Stimulated activated naive CD8-positive, alpha-beta T cell treated with anti-CD3 and anti-CD28 coated beads, Interleukin-15, amount 100 ng/mL, for 72 hours (primary cell): ENCODE results near the gene STIP1.

Source experiments
- ATAC-seq: fragments of 150-1000 bp; cut with Tn5 transposase; 2 replicates; pipeline ENCODE4 v1.10.0; 2021; ENCODE audit warnings: mild to moderate bottlenecking, moderate library complexity
- DNase-seq, 2 donors: peaks; one replicate each; pipeline ENCODE4 v3.0.0; 2021 to 2022
- H3K27ac Mint-ChIP-seq, 2 donors: one replicate each; pipeline ENCODE4 v1.8.0; 2022; ENCODE audit warnings: mild to moderate bottlenecking in 2 of 2, mixed read lengths in 2 of 2, moderate library complexity in 2 of 2
- H3K27me3 Mint-ChIP-seq: one replicate; pipeline ENCODE4 v1.8.0; 2022; ENCODE audit warnings: mixed read lengths
- H3K4me1 Mint-ChIP-seq: one replicate; pipeline ENCODE4 v1.8.0; 2022; ENCODE audit warnings: mild to moderate bottlenecking, mixed read lengths
- H3K4me3 Mint-ChIP-seq, 2 donors: one replicate each; pipeline ENCODE4 v1.8.0; 2022; ENCODE audit warnings: mild to moderate bottlenecking in 2 of 2, mixed read lengths in 2 of 2, moderate library complexity in 1 of 2
- H3K9me3 Mint-ChIP-seq, 2 donors: one replicate each; pipeline ENCODE4 v1.8.0; 2022; ENCODE audit warnings: mixed read lengths in 2 of 2

Gene STIP1

DNA sequence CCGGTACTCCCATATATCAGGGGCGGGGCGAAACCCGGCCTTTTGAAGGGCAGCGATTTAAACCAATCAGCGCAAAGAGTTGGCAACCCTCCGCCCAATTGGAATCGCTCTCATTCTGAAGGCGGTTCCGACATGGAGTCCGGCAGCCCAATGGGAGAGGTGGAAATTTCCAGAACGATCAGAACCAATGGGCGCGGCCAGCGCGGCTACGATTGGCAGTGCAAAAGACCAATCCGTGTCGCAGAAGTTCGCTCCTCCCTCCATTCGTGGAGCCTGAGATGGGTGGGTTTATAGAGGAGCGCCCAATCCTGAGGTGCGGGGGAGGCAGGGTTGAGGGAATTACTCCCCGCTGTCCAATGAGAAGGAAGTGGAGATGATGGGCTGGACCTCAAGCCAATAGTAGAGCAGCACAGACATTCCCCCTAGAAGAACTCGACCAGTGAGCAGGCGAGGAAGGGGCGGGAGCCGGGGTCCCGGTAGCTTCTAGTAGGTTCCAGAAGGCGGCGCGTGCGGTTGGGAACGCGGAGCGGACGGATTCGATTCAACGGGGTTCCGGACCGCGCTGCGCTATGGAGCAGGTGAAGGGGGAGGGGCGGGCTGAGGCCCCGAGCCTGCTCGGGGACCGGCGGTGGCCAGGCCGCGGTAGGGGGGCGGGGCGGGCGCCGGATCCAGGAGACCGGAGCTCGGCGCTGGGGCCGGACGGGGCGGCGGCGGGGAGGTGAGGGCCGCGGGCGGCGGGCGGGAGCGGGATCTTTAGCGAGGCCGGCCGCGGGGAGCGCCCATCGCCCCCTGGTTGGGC lies at the start of gene STIP1:
TSS of gene STIP1 (plus strand) at position 479 of the 799 bp plus-strand sequence. CDS start at position 570, 91 bp downstream.
- DNase-seq (peak; percentile 99 to 100), ATAC-seq (peak; percentile 88)
- Mint-ChIP-seq H3K27ac (peak within 1 kb of the TSS; percentile 100), H3K27me3 (no peaks in the 10 kb centered on the region), H3K4me3 (peak within 1 kb of the TSS; percentile 98 to 100), H3K9me3 (no peaks in the 10 kb centered on the region), H3K4me1 (peaks cover 66% of the 10 kb centered on the region)

DNA sequence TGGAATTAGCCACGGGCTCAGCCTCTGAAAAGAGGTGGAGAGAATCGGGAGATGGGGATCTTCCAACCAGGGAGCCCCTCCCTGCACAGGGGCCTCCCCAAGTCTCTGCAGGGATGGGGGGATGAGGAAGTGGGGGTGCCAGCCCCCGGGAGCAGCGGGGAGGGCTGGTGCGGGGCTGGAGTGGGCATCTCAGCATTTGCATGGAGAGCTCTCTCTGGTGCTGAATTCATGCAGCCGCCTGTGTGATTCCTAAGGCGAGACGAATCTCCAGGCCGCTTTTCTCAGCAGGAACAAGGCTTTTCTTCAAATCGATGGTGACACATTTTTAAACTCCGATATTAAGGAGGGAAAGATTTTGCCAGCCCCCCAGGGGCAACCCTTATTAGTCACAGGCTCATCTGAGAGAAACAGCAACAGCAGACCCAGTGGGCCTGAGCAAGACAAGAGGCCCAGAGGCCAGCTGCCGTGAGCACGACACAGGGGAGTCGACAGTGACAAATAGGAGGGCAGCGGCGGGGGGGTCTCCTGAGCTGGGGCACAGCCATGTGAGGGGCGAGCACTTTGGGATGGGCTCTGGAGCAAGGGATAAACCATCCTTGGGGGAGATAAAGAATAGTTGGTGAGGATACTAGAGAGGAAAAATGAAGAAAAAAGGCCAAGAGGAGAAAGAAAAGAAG lies 49.1 kb upstream of the STIP1 start:
- Mint-ChIP-seq H3K27me3 (no peaks in the 10 kb centered on the region), H3K4me1 (peaks cover 6% of the 10 kb centered on the region), H3K4me3 (no peak overlapping the region), H3K9me3 (no peaks in the 10 kb centered on the region), H3K27ac (no peak overlapping the region)
- DNase-seq, result no peak
- ATAC-seq, result no peak

DNA sequence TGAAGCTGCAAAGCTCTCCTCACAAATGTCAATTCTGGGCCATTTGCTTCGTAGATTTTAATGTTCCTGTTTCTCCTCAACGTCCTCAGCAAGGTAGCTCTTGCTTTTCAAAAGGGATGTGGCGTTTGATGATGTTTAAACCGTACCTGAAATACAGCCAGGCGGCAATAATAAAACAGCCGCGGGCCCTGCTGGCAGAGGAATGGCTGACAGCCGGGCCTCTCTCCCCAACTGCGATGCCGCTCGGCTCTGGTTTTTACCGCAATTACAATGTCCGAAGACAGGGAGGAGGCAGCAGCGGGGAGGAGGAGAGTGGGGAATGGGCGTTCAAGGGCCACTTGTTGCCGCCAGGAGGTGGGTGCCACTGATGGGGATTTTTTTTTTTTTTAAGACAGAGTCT lies 47.6 kb upstream of the STIP1 start:
- DNase-seq (no peak), ATAC-seq (no peak)
- H3K4me1 Mint-ChIP-seq, result peaks cover 7% of the 10 kb centered on the region

DNA sequence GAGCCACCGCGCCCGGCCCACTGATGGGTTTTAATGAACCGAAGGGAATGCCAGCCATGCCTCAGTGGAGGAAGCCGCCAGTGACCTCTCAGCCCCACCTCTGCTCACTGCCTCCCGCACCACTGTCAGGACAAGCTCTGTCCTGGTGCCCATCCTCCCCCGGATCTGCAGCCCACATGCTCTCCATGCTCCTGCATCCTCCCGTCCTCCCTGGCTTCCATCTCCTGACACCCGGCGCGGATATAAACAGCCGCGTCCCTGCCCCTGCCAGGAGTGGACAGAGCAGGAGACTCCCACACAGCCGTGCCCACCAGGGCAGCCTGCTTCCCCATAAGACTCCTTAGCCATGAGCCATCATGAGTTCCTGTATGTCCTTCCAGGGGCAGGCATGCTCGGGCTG lies 46.9 kb upstream of the STIP1 start:
- Mint-ChIP-seq H3K4me1 (peaks cover 12% of the 10 kb centered on the region), H3K27me3 (no peaks in the 10 kb centered on the region), H3K4me3 (no peak overlapping the region), H3K9me3 (no peaks in the 10 kb centered on the region), H3K27ac (no peak overlapping the region)
- DNase-seq, result no peak
- no peak for ATAC-seq

More for the DNA sequence above, 47.6 kb upstream of the STIP1 start:
- H3K9me3 Mint-ChIP-seq, result no peaks in the 10 kb centered on the region
- no peak overlapping the region for H3K4me3 Mint-ChIP-seq
- H3K27me3 Mint-ChIP-seq, result no peaks in the 10 kb centered on the region
- peak overlapping the region in 1 of 2 donors; percentile 63 for H3K27ac Mint-ChIP-seq

GRCh38 chr11:64140082-64140481 lies 45.9 kb upstream of the STIP1 start:
- Mint-ChIP-seq H3K27me3 (no peaks in the 10 kb centered on the region), H3K4me3 (no peak overlapping the region), H3K9me3 (no peaks in the 10 kb centered on the region), H3K4me1 (peaks cover 11% of the 10 kb centered on the region), H3K27ac (no peak overlapping the region)
- no peak for DNase-seq
- no peak for ATAC-seq

GRCh38 chr11:64141081-64141783 lies 44.7 kb upstream of the STIP1 start:
- ATAC-seq (no peak), DNase-seq (no peak)
- Mint-ChIP-seq H3K27me3 (no peaks in the 10 kb centered on the region), H3K4me1 (peaks cover 11% of the 10 kb centered on the region), H3K9me3 (no peaks in the 10 kb centered on the region), H3K27ac (no peak overlapping the region), H3K4me3 (no peak overlapping the region)

DNA sequence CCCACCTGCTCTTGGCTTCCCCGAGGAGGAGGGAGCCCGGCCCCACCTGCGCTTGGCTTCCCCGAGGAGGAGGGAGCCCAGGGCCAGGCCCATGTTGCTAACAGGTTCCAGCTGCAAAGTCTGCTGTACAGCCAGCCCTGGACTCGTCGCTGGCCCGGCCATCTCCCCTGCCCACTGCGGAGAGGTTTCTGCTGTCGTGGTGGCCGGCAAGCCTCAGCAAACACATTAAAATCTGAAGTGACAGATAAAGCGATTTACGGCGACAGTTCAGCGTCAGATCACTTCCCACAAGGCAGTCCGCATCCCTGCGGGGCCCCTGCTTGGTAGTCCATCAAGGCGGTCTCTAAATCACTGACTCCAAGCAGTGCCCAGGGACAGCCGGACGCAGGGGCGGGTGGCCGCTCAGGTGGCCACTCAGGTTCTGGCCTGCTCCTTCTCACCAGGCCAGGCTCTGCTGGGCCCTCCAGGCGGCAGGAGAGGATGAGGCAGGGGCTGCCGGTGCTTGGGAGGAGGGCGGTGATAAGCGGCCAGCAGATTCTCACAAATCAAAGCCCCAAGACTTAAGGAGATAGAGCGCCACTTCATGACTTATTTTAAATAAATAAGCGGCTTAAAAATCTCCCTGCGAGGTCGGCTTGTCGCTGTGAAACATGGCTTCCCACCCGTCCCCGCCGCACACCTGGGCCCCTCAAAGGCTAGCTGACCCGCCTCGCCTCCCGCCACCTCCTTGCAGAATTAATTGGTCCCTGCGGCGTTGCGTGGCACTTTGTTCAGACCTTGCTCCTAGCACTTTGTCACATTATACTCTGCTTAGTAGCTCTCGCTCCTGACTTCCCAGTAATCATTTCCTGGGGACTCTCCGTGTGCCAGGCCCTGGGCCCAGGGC lies 41.1 kb upstream of the STIP1 start:
- no peak for DNase-seq
- no peak for ATAC-seq
- Mint-ChIP-seq H3K27me3 (no peaks in the 10 kb centered on the region), H3K4me1 (peaks cover 17% of the 10 kb centered on the region), H3K4me3 (no peak overlapping the region), H3K9me3 (no peaks in the 10 kb centered on the region), H3K27ac (no peak overlapping the region)

- Mint-ChIP-seq H3K9me3 (no peaks in the 10 kb centered on the region), H3K4me1 (peaks cover 17% of the 10 kb centered on the region), H3K27ac (peak overlapping the region in 1 of 2 donors; percentile 42), H3K27me3 (no peaks in the 10 kb centered on the region), H3K4me3 (no peak overlapping the region)
- ATAC-seq (peak; percentile 77), DNase-seq (peak; percentile 62 to 66)
These were observed 39.7 kb upstream of the STIP1 start for GRCh38 chr11:64146036-64146955.

DNA sequence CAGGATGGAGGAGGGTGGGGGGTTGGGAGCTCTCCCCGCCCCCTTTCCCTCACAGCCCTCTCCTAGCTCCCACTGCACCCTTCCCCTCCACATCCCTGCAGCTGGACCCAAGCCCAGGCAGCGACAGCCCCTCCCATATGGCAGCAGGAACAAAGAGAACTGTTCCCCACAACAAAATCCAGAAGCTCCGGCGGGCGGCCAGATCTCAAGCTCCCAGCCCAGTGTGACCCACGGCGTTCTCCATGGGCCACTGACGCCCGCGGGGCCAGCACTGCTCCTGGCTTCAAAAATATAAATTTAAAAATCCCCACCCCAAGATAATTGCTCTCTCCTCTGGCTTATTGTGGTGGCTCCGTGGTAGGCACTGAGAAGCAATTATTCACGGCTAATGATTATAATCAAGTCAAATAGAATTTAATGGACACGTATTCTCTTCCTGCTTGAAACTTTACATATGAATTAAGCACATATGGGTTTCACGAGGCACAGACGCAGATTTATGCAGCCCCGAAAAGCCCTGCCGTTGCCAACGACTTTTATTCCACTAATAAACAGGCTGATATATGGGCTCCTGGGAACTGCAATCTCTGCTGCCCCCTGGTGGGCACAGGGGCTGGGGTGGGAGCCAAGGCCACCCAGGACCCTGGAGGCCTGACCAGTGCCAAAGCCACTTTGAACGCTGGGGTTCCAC lies 37.6 kb upstream of the STIP1 start:
- no peaks in the 10 kb centered on the region for H3K9me3 Mint-ChIP-seq
- H3K4me3 Mint-ChIP-seq, result no peak overlapping the region
- DNase-seq (peak; percentile 71 to 73), ATAC-seq (peak; percentile 61)
- no peaks in the 10 kb centered on the region for H3K27me3 Mint-ChIP-seq
- no peak overlapping the region for H3K27ac Mint-ChIP-seq
- peaks cover 24% of the 10 kb centered on the region for H3K4me1 Mint-ChIP-seq

DNA sequence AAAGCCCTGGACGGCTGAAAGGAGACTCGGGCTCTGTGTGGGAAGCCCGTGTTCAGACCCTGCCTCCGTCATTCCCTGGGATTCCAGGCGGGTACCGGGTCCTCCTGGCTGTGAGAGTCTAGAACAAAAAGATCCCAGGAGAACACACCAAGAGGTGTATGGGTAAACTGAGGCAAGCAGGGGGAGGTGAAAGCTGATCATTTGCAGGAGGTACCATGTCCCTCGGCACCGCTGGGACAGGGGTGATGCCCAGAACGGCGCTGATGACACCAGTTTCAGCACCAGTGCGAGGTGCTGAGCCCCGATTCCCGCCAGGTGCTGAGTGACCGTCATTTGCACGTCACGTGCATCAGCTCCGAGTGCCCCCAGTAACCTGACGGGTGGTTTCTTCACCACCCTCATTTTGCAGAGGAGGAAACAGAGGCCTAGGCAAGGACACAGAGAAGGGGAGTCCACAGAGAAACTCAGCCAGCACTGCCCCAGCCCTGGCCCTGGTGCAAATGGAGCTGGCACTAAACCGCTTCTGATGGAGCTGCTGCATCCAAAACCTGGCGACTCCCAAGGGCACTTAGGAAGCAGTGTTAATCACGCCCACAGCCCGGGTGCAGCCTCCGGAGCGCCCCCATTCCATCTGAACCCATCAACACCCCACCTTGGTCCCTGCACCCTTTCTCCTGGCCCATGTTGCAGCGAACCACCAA lies 36.9 kb upstream of the STIP1 start:
- no peak for DNase-seq
- Mint-ChIP-seq H3K4me1 (peaks cover 24% of the 10 kb centered on the region), H3K9me3 (no peaks in the 10 kb centered on the region), H3K27ac (peak overlapping the region in 1 of 2 donors; percentile 69), H3K27me3 (no peaks in the 10 kb centered on the region), H3K4me3 (no peak overlapping the region)
- no peak for ATAC-seq

GRCh38 chr11:64150051-64150450 lies 35.9 kb upstream of the STIP1 start:
- no peak overlapping the region for H3K27ac Mint-ChIP-seq
- H3K4me3 Mint-ChIP-seq, result no peak overlapping the region
- DNase-seq, result no peak
- no peaks in the 10 kb centered on the region for H3K9me3 Mint-ChIP-seq
- no peak for ATAC-seq
- H3K4me1 Mint-ChIP-seq, result peaks cover 26% of the 10 kb centered on the region
- no peaks in the 10 kb centered on the region for H3K27me3 Mint-ChIP-seq

DNA sequence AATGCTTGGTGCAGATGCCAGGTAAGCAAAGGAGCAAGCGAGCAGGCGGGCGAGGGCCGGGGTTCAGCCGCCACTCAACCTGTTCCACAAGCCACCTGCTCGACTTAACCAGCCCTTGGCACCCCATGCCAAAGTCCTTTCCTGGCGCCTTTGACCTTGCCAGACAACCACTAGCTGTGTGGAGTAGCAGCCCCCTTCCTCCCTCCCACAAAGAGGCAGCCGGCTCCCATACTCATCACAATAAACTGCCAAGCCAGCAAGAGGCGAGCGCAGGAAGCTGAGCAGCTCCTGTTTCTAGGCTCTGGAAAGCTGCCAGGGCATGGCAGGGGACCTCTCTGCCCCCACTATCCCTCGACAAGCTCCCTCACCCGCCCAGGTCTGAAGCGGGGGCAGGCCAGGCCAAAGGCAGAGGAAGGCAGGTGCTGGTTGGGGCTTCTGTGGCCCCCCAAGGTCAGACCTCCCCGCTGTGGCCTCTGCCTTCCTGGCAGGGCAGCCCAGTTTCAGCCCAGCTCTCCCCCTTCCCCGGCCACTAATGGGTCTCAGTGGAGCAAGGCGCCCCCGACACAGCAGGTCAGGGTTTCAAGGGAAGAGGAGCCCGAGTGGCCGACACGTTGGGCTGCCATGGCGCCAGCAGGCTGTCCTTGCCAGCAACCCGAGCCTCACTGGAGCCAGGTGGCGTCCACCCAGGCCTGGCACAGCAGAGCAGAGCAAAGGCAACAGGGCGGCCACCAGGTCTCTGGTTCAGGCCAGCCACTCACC lies 35.3 kb upstream of the STIP1 start:
- no peak overlapping the region for H3K4me3 Mint-ChIP-seq
- no peaks in the 10 kb centered on the region for H3K9me3 Mint-ChIP-seq
- DNase-seq, result no peak
- H3K27ac Mint-ChIP-seq, result no peak overlapping the region
- ATAC-seq, result no peak
- peaks cover 26% of the 10 kb centered on the region for H3K4me1 Mint-ChIP-seq
- no peaks in the 10 kb centered on the region for H3K27me3 Mint-ChIP-seq

DNA sequence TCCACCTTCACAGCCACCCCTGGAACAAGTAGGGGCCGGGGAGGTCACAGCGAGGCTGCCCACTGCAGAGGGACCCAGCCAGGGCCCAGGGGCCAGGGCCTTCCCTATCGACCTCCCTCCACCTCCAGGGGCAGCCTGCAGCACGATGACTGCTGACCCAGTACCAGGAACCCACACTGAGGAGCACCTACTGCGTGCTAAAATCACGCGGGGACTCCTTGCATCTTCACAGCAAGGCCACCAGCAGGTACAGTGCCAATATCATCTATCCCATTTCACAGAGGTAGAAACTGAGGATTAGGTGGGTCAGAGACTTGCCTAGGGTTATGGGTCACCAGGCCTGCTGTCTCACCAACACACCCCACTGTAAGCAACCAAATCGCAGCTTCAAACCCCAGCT lies 34.6 kb upstream of the STIP1 start:
- H3K4me3 Mint-ChIP-seq, result no peak overlapping the region
- H3K27ac Mint-ChIP-seq, result no peak overlapping the region
- no peaks in the 10 kb centered on the region for H3K9me3 Mint-ChIP-seq
- peaks cover 26% of the 10 kb centered on the region for H3K4me1 Mint-ChIP-seq
- DNase-seq (no peak), ATAC-seq (no peak)
- no peaks in the 10 kb centered on the region for H3K27me3 Mint-ChIP-seq
